ENCODE measurements around the gene DEPP1.
A peak's percentile ranks its signal among the peaks of the same experiment; 100 is the strongest.

The DEPP1 gene

GRCh38 chr10:44966816-44967509, 11.6 kb downstream of the DEPP1 start:
- DNase-seq (ENCODE audit: low read depth), result no peak

- DNase-seq (ENCODE audit: low read depth), result no peak
Measured at GRCh38 chr10:44966129-44966815, 12.3 kb downstream of the DEPP1 start.

GRCh38 chr10:44965651-44966097, 12.9 kb downstream of the DEPP1 start:
- DNase-seq (ENCODE audit: low read depth), result no peak

GRCh38 chr10:44965104-44965503, 13.5 kb downstream of the DEPP1 start:
- no peak for DNase-seq (ENCODE audit: low read depth)

- DNase-seq (ENCODE audit: low read depth), result no peak
Measured at GRCh38 chr10:44963772-44964633, 14.6 kb downstream of the DEPP1 start.

GRCh38 chr10:44962870-44963738, 15.5 kb downstream of the DEPP1 start:
- no peak for DNase-seq (ENCODE audit: low read depth)

- DNase-seq (ENCODE audit: low read depth), result no peak
Measured at GRCh38 chr10:44961931-44962750, 16.5 kb downstream of the DEPP1 start.

- DNase-seq (ENCODE audit: low read depth), result no peak
Measured at GRCh38 chr10:44961230-44961571, 17.4 kb downstream of the DEPP1 start.

- DNase-seq (ENCODE audit: low read depth), result no peak
Measured at GRCh38 chr10:44960482-44961229, 18.0 kb downstream of the DEPP1 start.

- DNase-seq (ENCODE audit: low read depth), result no peak
Measured at GRCh38 chr10:44960088-44960460, 18.5 kb downstream of the DEPP1 start.

- DNase-seq (ENCODE audit: low read depth), result peak; percentile 92
Measured at GRCh38 chr10:44959247-44960087, 19.1 kb downstream of the DEPP1 start, which contains the start of gene RASSF4. TSS of gene RASSF4 (plus strand) at chr10:44959802. CDS start at chr10:44970203, 10,401 bp downstream.

- no peak for DNase-seq (ENCODE audit: low read depth)
Measured at GRCh38 chr10:44958898-44959246, 19.7 kb downstream of the DEPP1 start.

GRCh38 chr10:44958196-44958897, 20.3 kb downstream of the DEPP1 start:
- no peak for DNase-seq (ENCODE audit: low read depth)

- DNase-seq (ENCODE audit: low read depth), result no peak
Measured at GRCh38 chr10:44956717-44957706, 21.6 kb downstream of the DEPP1 start.

- DNase-seq (ENCODE audit: low read depth), result no peak
Measured at GRCh38 chr10:44956226-44956625, 22.4 kb downstream of the DEPP1 start.

GRCh38 chr10:44955413-44956070, 23.1 kb downstream of the DEPP1 start:
- no peak for DNase-seq (ENCODE audit: low read depth)

- no peak for DNase-seq (ENCODE audit: low read depth)
Measured at GRCh38 chr10:44954962-44955361, 23.6 kb downstream of the DEPP1 start.
